GM18499 (cell line): ENCODE data around the gene TMEM43.
A peak's percentile ranks its signal among the peaks of the same experiment; 100 is the strongest.

Experiments
- ATAC-seq: cut with Tn5 transposase; IDR thresholded peaks from one replicate; pipeline ENCODE4 v1.9.1; 2021; ENCODE audit warnings: moderate number of reproducible peaks; ENCODE audit not compliant: insufficient read depth, unreplicated experiment

TMEM43 gene

GRCh38 chr3:14170531-14171159 is 45.8 kb downstream of the TMEM43 start:
- no peak for ATAC-seq

- no peak for ATAC-seq
Observed at GRCh38 chr3:14172496-14172895, 47.6 kb downstream of the TMEM43 start.

- no peak for ATAC-seq
Observed at GRCh38 chr3:14174483-14174882, 49.6 kb downstream of the TMEM43 start.

- ATAC-seq = no peak
Observed at GRCh38 chr3:14175383-14176037, 50.7 kb downstream of the TMEM43 start.

GRCh38 chr3:14177580-14178246 is 52.9 kb downstream of the TMEM43 start:
- no peak for ATAC-seq

GRCh38 chr3:14178247-14179113 is 53.6 kb downstream of the TMEM43 start, which contains the start of the genes LSM3 and XPC:
Gene LSM3, plus strand, starts transcription at chr3:14178817. Its CDS starts 44 bp downstream, at chr3:14178861.
Gene XPC, minus strand, starts transcription at chr3:14178601. Its CDS starts 33 bp downstream, at chr3:14178568.
- peak; percentile 93 for ATAC-seq

GRCh38 chr3:14179114-14179465 is 54.2 kb downstream of the TMEM43 start:
- no peak for ATAC-seq

- ATAC-seq = no peak
Observed at GRCh38 chr3:14179795-14180194, 54.9 kb downstream of the TMEM43 start.

- ATAC-seq = no peak
Observed at GRCh38 chr3:14181253-14181652, 56.4 kb downstream of the TMEM43 start.

GRCh38 chr3:14183015-14183577 is 58.2 kb downstream of the TMEM43 start:
- no peak for ATAC-seq

GRCh38 chr3:14186854-14187458 is 62.1 kb downstream of the TMEM43 start:
- no peak for ATAC-seq

- ATAC-seq = no peak
Observed at GRCh38 chr3:14188041-14188754, 63.3 kb downstream of the TMEM43 start.
